HL-60/S4 treated with retinoic acid at 250 ng/mL for 4 days and 3 days (cell line): Measurements from ENCODE around the gene NUB1.

Source experiments
- in situ Hi-C: fragments of 300-500 bp; cut with MboI; formaldehyde crosslinking; loops from 2 replicates; pipeline ENCODE4 v1.7.0; 2022; ENCODE audit warnings: low sequenced_read_pairs

The NUB1 gene

DNA sequence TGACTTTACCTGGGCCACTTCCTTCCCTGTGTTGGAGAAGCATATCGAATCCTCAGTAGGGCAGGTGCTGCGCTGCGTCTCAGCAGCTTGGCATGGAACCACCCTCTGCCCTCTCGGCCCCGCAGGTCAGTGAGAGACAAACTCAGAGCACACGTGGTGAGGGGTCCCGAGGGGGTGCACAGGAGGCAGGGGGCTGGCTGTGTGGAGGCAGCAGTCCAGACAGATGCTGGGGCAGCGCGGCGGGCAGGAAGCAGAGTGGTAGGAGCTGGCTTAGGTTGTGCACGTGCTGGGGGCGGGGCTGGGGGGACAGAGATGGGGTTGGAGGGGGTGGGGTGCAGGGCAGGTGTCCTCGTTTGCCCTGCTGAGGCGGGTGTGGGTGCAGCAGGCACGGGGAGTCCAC lies 33.1 kb downstream of the NUB1 start:
- in situ Hi-C loops, result no loop called here

DNA sequence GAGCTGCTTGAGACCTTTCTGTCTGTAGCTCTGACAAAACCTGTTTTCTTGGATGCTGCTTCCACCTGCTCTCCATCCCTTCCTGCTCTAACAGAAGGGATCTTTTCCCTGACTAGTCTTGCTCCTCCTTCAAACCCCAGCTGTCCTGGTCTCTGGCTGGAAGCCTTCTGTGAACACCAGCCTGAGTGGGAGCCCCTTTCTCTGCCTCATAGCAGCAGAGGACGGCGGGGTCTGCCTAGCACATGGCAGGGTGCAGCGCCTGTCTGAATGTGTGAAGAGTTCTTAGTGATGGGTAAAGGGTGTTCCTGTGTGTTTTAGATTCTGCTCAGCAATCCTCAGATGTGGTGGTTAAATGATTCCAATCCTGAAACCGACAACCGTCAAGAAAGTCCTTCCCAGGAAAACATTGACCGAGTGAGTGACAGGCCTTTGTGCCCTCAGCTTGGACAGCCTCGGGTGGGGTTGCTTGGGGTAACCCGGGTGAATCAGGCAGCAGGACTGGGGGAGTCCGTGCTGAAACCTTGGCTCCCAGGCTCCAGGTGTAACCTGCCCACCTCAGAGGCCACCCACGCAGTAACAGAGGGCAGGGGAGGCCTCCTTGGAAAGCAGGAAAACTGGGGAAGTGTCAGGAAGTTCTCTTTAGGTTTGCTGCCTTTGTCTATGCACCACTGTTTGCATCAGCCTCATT lies 34.1 kb downstream of the NUB1 start:
- in situ Hi-C loops, result no loop called here

- in situ Hi-C loops, result no loop called here
These were observed 34.7 kb downstream of the NUB1 start for GRCh38 chr7:151376218-151376902.

DNA sequence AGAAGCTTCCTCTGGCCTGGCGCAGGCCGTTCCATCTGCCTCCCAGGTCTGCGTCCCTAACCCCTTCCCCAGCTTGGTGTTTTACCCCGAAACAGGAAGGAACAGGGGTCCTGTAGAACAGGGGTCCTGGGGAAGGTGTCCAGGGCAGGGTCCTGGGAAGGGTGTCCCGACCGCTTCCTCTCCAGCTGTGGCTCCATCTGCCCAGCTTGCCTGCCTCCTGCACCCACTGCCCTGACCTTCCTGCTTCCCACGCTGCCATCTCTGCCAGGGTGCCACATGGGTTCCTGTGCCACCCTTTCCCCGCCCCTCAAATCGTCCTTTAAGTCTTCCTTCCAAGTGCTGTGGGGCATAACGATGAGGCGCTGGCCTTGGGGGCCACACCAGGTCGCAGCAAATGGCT lies 35.8 kb downstream of the NUB1 start:
- in situ Hi-C loops, result no loop called here

- in situ Hi-C loops, result no loop called here
These were observed 36.4 kb downstream of the NUB1 start for GRCh38 chr7:151378011-151378410.

GRCh38 chr7:151378496-151379192 lies 37.0 kb downstream of the NUB1 start:
- in situ Hi-C loops, result no loop called here

DNA sequence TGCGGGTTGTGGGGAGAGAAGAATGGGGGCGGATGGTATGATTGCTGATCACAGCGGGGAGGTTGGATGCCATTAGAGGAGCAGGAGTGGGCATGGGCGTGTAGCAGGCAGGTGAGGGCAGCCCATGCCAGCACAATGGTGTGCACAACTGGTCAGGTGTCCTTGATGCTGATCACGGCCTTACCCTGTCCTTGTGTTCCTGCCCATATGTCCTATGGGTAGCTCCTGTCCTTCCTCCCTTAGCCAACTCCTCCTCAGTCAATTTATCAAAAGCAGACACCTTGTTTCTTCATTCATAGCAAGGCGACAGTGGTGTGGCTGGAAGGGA lies 37.5 kb downstream of the NUB1 start:
- in situ Hi-C loops, result no loop called here

GRCh38 chr7:151379534-151380198 lies 38.1 kb downstream of the NUB1 start:
- in situ Hi-C loops, result no loop called here

DNA sequence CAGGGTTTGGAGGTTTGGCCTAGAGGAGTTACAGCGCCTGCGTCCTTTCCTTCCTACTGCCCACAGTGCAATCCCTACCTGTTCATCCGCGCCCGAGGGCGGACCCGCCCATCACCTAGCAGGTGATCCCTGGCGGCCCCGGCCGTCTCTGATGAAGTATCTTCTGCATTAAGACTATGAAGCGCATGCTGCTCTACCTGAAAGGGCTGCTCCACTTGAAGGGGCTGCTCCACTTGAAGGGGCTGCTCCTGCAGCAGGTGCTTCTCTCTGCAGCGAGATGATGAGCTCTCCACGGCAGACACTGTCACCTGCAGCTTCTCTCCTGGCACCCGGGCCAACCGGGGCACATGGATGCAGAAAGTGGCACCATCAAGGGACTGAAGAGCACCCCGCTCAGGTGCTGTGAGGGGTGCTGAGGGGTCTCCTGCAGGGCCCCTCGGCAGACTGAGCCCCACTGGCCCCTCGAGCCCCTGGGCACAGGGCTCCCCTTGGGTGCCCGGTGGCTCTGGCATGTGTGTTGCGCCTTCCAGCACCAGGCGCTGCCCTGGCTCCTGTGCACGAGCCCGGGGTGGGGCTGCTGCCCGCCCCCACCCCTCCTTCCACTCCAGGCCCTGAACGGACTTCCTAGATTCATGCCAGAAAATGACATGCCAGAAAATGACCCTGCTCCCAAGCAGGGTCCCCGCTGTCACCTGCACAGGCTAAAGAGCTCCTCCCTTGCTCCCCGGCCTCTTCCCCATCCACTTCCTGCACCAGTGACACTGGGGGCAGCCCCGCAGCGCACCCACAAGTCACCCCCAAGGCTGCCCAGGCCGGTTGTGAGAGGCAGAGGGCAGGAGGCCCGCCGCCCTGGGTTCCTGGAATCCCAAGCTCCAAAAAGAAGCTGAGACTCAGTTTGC lies 38.8 kb downstream of the NUB1 start:
- in situ Hi-C loops, result no loop called here

DNA sequence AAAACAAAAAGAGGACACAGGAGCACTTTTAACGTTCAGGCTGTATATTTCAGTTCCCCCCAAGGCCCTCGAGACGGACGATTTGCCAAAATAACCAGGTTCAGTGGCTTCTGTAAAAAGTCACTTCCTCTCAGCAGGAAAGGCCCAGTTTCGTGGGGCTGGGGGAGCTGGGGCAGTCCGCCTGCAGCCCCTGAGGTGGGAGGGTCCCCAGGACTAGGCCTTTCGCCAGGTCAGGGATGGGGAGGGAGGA lies 39.4 kb downstream of the NUB1 start:
- in situ Hi-C loops, result no loop called here

DNA sequence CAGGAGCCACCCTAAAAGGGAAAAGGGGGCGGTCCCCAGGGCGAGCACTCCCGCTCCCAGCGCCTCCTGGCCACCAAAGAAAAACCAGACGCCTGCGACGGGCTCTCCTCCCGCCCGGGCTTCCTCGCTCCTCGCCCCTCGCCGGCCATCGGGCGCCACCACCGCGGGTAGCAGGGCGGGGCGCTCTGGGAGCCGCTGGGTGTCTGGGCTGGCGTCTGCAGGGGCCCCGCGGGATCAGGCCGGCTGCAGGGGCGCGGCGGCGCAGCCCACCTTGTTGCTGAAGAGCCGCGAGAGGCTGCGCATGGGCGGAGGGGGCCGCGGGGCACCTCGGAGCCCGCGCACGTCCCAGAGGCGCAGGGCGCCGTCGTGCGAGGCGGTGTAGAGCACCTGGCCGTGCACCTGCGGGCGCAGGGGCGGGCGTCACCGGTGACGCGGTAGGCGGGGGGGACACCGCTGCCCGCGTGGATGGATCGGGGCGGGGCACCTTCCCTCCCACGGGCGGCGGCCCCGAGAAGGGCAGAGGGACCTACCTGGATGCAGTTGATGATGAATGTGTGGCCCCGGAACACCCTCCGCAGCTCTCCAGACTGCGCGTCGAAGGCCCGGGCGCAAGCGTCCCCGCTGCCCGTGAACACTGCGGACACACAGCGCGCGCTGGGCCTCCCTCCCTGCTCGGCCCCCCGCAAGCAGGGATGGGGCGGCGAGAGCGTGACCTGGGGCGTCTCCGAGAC lies 39.9 kb downstream of the NUB1 start:
- in situ Hi-C loops, result no loop called here

DNA sequence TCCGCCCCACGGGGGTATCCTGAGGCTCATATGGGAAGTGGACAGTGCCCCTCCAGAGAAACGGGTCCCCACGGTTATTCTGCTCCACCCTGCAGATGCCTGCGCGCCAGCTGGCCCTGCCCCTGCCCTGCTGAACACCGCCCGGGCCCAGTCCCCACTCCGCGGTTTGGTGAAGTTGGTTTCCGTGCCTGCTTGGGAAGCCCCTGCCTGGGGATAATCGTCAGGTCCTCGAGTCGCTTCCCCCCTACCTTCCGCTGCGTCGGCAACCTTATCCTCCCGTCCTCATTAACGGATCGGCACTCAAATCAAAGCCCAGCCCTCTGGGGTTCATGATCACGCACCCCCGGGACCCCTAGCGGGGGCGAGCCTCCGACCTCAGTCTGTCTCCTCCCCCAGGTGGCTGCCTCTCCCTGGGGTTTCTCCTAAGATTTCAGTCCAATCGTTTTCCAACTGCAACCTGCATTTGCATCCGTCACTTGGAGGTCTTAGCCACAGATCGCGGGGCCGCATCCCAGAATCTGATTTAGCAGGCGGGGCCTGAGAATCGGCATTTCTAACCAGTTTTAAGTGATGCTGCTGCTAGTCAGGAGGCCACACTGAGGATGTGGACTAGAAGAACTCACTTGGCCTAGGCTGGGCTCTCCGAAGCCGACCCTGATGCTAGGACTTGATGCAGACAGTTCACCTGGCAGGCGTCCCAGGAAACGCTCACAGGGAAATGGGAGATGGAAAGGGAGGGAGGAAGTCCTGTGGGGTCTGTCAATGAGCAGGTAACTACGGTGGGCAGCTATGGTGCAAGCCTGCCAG lies 40.7 kb downstream of the NUB1 start:
- in situ Hi-C loops, result no loop called here

DNA sequence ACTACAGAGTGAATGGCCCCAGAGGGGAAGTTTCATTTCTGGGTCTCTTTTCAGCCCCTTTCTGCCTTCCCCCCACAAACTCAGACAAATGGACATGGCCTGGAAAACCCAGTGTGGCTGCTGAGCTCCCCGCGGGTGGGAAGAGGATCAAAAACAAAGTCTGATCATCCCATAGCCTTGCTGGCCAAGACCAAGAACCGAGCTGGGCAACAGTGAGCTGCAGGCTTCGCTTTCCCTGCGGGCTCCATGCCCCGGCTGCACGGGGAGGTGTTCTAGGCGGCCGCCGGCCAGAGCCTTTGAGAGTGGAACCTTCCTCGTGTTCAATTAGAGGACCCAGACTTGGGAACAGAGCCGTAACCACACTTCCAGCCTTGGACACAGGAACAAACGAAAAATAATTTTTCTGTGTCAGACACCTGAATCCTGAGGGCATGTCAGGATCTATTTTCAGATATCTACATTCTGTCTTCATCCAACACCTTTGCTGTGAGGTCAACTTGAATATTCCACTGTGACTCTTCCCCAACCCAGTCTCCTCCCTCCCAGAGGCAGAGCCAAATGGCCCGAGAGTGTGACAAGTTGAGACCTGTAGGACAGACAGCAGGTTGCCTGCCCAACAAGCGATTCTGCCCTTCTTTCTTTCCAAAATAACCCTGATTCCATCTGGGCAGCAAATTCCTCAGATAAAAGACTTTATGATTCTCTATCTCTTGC lies 42.2 kb downstream of the NUB1 start:
- in situ Hi-C loops, result no loop called here

DNA sequence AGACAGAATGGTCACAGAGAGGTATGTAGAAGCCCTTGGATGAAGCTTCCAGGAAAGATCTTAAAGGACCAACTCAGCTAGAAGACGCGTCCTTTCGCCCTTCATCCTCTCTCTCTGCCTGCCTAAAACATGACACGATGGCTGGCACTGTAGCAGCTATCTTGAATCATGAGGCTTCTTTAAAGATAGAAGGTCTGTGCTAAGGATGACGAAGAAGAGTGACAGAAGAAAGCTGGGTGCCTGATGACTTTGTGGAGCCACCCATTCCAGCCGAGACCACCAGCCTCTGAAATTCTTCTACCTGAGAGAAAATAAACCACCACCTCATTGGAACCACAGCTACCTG lies 42.7 kb downstream of the NUB1 start:
- in situ Hi-C loops, result no loop called here

DNA sequence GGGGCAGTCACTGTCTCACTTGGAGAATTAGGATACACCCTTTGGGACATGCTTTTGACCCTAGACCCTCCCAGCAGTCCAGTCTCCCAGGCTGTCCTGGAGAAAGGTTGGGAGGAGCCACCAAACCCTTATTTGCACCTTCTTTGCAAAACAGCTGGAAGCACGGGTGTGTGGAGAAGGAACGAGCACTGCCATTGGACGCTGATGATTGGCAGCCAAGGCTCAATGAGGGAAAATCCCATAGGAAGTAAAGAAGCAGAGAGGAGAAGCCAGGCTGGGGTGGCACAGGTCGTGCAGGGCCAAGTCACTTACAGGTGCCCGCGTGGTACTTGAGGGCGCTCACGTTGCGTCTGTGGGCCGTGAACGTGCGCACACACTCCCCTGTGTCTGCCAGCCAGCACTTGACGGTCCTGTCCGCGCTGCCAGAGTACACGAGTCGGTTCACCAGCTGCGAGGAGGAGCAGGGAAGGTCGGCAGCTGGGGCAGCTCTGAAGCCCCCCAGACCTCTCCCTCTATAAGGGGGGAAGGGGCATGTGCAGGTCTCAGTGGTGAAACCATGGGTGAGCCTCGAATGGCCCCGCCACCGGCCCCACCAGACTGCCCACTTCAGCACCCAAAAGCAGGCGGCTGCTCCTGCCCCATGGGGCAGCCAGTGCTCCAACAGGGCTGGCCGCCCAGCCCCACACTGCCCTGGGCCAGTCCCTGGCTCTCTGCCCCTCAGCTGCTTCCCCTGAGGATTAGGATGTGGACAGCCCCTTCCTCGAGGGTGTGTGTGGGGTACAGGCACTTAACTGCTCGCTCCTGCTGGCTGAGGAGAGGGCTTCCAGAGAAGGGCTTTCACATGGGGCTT lies 43.4 kb downstream of the NUB1 start:
- in situ Hi-C loops, result no loop called here

GRCh38 chr7:151385626-151386300 lies 44.2 kb downstream of the NUB1 start:
- in situ Hi-C loops, result no loop called here

GRCh38 chr7:151386301-151387160 lies 44.9 kb downstream of the NUB1 start:
- in situ Hi-C loops, result no loop called here
